ENCODE measurements around the gene OR6N2.

OR6N2 gene

DNA sequence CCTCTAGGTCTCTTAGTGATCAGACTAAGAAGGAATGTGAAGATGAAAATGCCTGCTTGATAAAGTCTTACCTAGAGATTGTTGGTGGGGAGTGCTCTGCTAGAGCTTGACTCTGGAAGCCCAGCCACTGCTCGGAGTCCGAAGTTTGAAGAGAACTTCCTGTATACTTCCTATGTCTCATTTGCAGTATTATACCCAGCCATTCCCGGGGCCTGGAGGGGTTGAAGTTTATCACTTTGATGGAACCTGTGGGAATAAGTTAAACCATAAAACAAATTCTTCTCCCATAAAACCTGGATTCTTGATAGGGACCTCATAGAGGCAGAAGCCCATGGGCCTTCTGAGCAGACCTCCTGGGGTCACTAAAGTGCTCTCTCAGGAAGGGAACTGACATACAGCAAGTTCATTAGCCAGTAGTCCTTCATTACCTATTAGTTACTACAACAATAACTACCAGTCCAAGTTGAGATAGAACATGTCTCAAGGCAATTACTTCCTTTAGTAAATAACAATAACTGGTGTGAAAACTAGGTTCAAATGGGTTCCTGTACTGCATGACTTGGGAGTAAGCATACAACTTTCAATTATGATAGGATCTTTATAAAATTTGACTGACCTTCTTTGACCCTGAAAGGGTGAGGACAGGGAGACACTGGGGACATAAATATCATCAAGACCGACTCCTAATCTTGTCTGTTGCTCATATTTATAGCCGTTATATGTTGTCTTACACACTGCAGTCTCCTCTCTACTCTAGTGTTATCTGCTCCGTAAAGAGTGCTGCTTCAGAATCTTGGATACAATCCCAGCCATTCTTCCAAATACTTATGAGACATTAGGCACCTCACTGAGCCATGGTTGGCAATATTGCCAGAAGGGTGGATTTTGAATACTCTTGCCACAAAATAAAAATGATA is 8.8 kb downstream of the OR6N2 start, which contains the start of gene OR6N1:
Gene OR6N1 (minus strand): TSS at position 246 of the 917 bp plus-strand sequence. CDS start 5,513 bp downstream, outside the sequence.
- TF ChIP-seq, protein P1, sequence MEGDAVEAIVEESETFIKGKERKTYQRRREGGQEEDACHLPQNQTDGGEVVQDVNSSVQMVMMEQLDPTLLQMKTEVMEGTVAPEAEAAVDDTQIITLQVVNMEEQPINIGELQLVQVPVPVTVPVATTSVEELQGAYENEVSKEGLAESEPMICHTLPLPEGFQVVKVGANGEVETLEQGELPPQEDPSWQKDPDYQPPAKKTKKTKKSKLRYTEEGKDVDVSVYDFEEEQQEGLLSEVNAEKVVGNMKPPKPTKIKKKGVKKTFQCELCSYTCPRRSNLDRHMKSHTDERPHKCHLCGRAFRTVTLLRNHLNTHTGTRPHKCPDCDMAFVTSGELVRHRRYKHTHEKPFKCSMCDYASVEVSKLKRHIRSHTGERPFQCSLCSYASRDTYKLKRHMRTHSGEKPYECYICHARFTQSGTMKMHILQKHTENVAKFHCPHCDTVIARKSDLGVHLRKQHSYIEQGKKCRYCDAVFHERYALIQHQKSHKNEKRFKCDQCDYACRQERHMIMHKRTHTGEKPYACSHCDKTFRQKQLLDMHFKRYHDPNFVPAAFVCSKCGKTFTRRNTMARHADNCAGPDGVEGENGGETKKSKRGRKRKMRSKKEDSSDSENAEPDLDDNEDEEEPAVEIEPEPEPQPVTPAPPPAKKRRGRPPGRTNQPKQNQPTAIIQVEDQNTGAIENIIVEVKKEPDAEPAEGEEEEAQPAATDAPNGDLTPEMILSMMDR (IDR thresholded peaks at IDR 0.05; ENCODE audit: low read depth, low read length, missing control alignments), result no peak
- DNase-seq (ENCODE audit: extremely low read depth, low read depth), result no peak
- H3K4me3 ChIP-seq (replicated peaks; ENCODE audit: low read depth, low read length), result no peak within 1 kb of the TSS

DNA sequence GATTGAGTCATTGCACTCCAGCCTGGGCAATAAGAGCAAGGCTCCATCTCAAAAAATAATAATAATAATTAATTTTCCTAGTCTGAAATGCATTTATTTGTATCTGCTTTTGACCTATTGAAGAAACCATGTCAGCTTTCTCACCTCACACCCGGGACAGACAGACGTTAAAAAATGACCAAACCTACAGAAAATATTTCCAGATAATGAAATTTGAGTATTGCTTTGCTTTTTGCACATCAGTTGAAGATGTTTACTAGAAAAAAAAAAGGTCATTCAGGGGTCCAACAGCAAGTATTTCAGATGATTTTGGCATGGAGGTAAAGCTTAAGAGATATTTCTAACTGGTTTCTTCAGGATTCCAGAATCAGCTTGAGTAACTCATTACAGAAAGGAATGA is 26.6 kb downstream of the OR6N2 start, which contains the start of gene OR6K6:
Gene OR6K6 (plus strand): TSS at position 301 of the 400 bp plus-strand sequence. CDS start 168 bp downstream, outside the sequence.
- H3K4me3 ChIP-seq (replicated peaks; ENCODE audit: low read depth, low read length), result no peak within 1 kb of the TSS
- TF ChIP-seq, protein P1 (IDR thresholded peaks at IDR 0.05; ENCODE audit: low read depth, low read length, missing control alignments), result no peak
- no peak for DNase-seq (ENCODE audit: extremely low read depth, low read depth)

DNA sequence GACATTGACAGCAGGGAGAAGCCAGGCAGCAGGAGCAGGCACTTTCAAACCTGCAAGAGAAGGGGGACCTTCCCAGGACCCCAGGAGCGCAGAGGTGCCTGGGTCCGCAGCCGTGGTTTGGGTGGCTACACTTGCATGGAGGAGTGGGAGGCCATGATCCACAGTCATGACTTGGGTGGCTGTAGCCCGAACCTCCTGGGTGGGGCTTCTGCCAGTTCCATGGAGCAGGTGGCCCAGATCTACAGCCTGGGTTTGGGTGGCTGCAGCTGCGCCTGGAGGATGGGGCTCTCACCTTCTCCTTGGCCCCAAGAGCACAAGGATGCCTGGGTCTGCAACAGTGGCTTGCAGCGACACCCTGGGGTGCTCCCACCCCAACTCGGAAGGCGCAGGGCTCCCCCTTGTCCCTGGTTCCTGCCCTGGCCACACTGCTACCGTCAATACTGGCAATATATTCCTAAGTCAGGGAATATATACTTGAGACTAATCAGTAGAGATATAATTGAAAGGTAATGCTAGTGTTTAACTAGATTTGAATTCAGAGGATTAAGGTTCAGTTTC is 28.8 kb downstream of the OR6N2 start:
- TF ChIP-seq, protein P1 (IDR thresholded peaks at IDR 0.05; ENCODE audit: low read depth, low read length, missing control alignments), result no peak
- no peak overlapping the region for H3K4me3 ChIP-seq (replicated peaks; ENCODE audit: low read depth, low read length)
- DNase-seq (ENCODE audit: extremely low read depth, low read depth), result no peak

DNA sequence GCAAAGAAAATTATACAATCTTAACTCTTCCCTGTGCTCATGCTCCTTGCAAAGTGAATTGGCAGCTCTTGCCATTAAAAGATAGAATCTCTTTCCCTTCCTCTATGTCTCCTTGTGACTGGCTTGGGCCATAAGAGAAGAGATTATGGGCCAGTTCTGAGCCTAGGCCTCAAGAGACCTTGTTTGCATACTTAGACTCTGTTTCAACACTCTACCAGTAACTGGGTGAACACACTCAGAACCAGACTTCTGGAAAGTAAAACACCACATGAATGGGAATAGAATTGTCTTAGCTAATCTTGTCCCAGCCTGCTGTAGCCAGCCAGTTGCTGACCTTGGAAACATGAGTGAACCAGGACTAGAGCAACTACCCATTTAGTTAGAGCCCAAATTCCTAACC is 45.2 kb downstream of the OR6N2 start:
- TF ChIP-seq, protein P1 (IDR thresholded peaks at IDR 0.05; ENCODE audit: low read depth, low read length, missing control alignments), result no peak
- no peak for DNase-seq (ENCODE audit: extremely low read depth, low read depth)
- H3K4me3 ChIP-seq (replicated peaks; ENCODE audit: low read depth, low read length), result no peak overlapping the region

DNA sequence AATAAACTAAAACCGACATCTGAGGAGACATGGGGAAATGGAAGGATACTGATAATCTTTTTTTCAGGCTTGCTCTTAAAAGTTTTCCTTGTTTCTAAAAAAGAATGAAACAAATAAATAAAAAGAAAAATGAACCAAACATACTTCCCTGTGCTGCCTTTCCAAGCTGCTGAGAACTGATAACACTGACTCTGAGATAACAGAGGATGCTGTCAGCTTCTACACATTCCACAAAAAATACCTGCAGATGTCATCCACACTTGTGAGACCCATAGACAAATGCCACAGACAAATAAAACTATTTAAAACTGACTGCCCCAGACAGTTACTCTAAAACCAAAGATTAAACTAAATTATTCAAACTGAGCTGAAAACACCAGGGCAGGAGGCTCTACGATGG is 48.5 kb downstream of the OR6N2 start:
- no peak for DNase-seq (ENCODE audit: extremely low read depth, low read depth)
- TF ChIP-seq, protein P1 (IDR thresholded peaks at IDR 0.05; ENCODE audit: low read depth, low read length, missing control alignments), result no peak
- H3K4me3 ChIP-seq (replicated peaks; ENCODE audit: low read depth, low read length), result no peak overlapping the region

DNA sequence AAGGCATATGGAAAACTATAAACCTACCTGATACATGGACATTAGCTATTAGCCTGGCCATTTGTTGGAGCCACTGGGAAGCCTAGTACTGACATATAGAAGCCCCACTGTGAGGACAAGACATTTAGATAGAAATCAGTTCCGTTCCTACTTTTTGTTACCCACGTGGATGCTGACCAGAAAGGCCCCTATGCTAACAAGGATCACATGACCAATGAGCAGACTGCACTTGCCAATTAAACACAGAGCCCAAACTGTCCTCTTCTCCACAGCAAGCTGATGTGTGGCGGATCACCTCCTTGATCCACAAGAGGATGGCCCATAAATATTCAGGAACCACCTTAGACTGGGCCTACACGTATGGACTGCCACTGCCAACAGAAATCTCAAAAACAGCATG is 49.3 kb downstream of the OR6N2 start:
- no peak overlapping the region for H3K4me3 ChIP-seq (replicated peaks; ENCODE audit: low read depth, low read length)
- DNase-seq (ENCODE audit: extremely low read depth, low read depth), result no peak
- TF ChIP-seq, protein P1 (IDR thresholded peaks at IDR 0.05; ENCODE audit: low read depth, low read length, missing control alignments), result no peak

All from HFF-Myc (cell line).